ENCODE results near the gene METTL23. TPM values are rescaled to one million over a fixed set of nuclear protein-coding genes. Genes with fewer than 3 reads are reported as not detected.

METTL23 gene
- polyA plus RNA-seq, 1 donor from 2014 or later, result 59.8 TPM

DNA sequence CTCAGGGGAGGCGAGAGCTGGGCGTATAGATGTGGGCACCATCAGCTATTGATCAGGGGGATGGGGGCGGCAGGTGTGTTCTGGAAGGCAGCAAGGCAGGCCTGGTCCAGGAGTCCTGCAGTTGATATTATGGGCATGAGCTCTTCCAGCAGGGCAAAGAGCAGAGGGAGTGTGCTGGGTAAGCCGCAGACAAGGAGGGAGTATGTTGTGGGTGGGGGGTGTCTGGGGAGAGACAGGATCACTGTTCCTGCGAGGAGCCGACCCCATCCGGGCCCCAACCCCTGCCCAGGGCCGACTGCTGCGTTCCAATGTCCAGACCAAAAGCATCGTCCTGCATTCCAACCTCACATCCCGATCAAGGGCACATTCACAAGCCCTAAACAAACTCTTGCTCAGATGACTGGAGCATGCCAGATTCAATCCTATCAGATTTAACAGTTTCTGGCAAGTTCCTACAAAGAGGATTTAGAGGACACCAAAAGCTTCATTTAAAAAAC is 25.1 kb upstream of the METTL23 start:
- Histone ChIP-seq H3K9ac (ENCODE audit: low read length) (peak overlapping the region; percentile 18), H3K9me3 (ENCODE audit: low read length) (no peaks in the 10 kb centered on the region), H3K4me2 (ENCODE audit: low read length) (no peak overlapping the region), H4K20me1 (ENCODE audit: insufficient read depth) (no peaks in the 10 kb centered on the region), H3K4me3 (ENCODE audit: low read length) (no peak overlapping the region), H3K27ac (ENCODE audit: low read length) (no peak overlapping the region), H3K36me3 (ENCODE audit: insufficient read depth, low read length) (no peaks in the 10 kb centered on the region), H3K79me2 (replicated peaks; ENCODE audit: insufficient read depth, low read length) (peaks cover 39% of the 10 kb centered on the region), H3K9me2 (ENCODE audit: insufficient read depth, low read length) (no peaks in the 10 kb centered on the region), H2AFZ (ENCODE audit: low read depth, low read length) (no peak overlapping the region), H3F3A (ENCODE audit: insufficient read depth, low read length, poor library complexity, severe bottlenecking) (no peaks in the 10 kb centered on the region), H3K27me3 (ENCODE audit: insufficient read depth, low read depth, low read length) (no peaks in the 10 kb centered on the region)
- TF ChIP-seq SMC3 (conservative IDR thresholded peaks at IDR 0.05; ENCODE audit: poor library complexity) (no peak), TAF1 (IDR thresholded peaks at IDR 0.05; ENCODE audit: low read depth) (no peak), EZH2 (IDR thresholded peaks at IDR 0.05; ENCODE audit: borderline replicate concordance, insufficient read depth, low read length, poor library complexity, severe bottlenecking) (no peak), MXI1 (conservative IDR thresholded peaks at IDR 0.05; ENCODE audit: poor library complexity, severe bottlenecking) (no peak), RAD21 (conservative IDR thresholded peaks at IDR 0.05) (no peak), POLR2AphosphoS5 (IDR thresholded peaks at IDR 0.05) (no peak), EP300 (conservative IDR thresholded peaks at IDR 0.05; ENCODE audit: poor library complexity, severe bottlenecking) (no peak)
- TF ChIP-seq, protein P1, sequence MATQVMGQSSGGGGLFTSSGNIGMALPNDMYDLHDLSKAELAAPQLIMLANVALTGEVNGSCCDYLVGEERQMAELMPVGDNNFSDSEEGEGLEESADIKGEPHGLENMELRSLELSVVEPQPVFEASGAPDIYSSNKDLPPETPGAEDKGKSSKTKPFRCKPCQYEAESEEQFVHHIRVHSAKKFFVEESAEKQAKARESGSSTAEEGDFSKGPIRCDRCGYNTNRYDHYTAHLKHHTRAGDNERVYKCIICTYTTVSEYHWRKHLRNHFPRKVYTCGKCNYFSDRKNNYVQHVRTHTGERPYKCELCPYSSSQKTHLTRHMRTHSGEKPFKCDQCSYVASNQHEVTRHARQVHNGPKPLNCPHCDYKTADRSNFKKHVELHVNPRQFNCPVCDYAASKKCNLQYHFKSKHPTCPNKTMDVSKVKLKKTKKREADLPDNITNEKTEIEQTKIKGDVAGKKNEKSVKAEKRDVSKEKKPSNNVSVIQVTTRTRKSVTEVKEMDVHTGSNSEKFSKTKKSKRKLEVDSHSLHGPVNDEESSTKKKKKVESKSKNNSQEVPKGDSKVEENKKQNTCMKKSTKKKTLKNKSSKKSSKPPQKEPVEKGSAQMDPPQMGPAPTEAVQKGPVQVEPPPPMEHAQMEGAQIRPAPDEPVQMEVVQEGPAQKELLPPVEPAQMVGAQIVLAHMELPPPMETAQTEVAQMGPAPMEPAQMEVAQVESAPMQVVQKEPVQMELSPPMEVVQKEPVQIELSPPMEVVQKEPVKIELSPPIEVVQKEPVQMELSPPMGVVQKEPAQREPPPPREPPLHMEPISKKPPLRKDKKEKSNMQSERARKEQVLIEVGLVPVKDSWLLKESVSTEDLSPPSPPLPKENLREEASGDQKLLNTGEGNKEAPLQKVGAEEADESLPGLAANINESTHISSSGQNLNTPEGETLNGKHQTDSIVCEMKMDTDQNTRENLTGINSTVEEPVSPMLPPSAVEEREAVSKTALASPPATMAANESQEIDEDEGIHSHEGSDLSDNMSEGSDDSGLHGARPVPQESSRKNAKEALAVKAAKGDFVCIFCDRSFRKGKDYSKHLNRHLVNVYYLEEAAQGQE (IDR thresholded peaks at IDR 0.05; ENCODE audit: borderline replicate concordance), result no peak
- TF ChIP-seq, protein P2, sequence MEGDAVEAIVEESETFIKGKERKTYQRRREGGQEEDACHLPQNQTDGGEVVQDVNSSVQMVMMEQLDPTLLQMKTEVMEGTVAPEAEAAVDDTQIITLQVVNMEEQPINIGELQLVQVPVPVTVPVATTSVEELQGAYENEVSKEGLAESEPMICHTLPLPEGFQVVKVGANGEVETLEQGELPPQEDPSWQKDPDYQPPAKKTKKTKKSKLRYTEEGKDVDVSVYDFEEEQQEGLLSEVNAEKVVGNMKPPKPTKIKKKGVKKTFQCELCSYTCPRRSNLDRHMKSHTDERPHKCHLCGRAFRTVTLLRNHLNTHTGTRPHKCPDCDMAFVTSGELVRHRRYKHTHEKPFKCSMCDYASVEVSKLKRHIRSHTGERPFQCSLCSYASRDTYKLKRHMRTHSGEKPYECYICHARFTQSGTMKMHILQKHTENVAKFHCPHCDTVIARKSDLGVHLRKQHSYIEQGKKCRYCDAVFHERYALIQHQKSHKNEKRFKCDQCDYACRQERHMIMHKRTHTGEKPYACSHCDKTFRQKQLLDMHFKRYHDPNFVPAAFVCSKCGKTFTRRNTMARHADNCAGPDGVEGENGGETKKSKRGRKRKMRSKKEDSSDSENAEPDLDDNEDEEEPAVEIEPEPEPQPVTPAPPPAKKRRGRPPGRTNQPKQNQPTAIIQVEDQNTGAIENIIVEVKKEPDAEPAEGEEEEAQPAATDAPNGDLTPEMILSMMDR (IDR thresholded peaks at IDR 0.05; ENCODE audit: poor library complexity, severe bottlenecking), result no peak

DNA sequence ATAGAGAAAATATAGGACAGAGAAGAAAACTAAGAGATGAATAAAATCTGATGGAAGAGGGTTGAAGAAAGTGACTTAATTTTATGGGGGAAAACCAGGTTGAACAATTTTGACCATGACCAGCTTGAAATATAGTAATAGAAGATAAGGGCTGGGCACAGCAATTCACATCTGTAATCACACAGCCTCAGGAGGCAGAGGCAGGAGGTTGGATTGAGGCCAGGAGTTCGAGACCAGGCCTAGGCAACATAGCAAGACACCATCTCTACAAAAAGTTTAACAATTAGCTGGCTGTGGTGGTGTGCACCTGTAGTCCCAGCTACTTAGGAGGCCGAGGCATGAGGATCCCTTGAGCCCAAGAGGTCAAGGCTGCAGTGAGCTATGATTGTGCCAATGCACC is 24.6 kb upstream of the METTL23 start:
- Histone ChIP-seq H3K27ac (ENCODE audit: low read length) (no peak overlapping the region), H3K27me3 (ENCODE audit: insufficient read depth, low read depth, low read length) (no peaks in the 10 kb centered on the region), H3K9me3 (ENCODE audit: low read length) (no peaks in the 10 kb centered on the region), H3K36me3 (ENCODE audit: insufficient read depth, low read length) (no peaks in the 10 kb centered on the region), H2AFZ (ENCODE audit: low read depth, low read length) (no peak overlapping the region), H3F3A (ENCODE audit: insufficient read depth, low read length, poor library complexity, severe bottlenecking) (no peaks in the 10 kb centered on the region), H3K4me3 (ENCODE audit: low read length) (no peak overlapping the region), H3K79me2 (replicated peaks; ENCODE audit: insufficient read depth, low read length) (peaks cover 44% of the 10 kb centered on the region), H3K4me2 (ENCODE audit: low read length) (no peak overlapping the region), H4K20me1 (ENCODE audit: insufficient read depth) (no peaks in the 10 kb centered on the region), H3K9ac (ENCODE audit: low read length) (no peak overlapping the region), H3K9me2 (ENCODE audit: insufficient read depth, low read length) (no peaks in the 10 kb centered on the region)
- TF ChIP-seq RAD21 (conservative IDR thresholded peaks at IDR 0.05), result no peak
- TF ChIP-seq, protein P2 (IDR thresholded peaks at IDR 0.05; ENCODE audit: poor library complexity, severe bottlenecking), result no peak
- no peak for TF ChIP-seq POLR2AphosphoS5 (IDR thresholded peaks at IDR 0.05)
- TF ChIP-seq MXI1 (conservative IDR thresholded peaks at IDR 0.05; ENCODE audit: poor library complexity, severe bottlenecking), result no peak
- TF ChIP-seq, protein P1 (IDR thresholded peaks at IDR 0.05; ENCODE audit: borderline replicate concordance), result no peak
- TF ChIP-seq EZH2 (IDR thresholded peaks at IDR 0.05; ENCODE audit: borderline replicate concordance, insufficient read depth, low read length, poor library complexity, severe bottlenecking), result no peak
- TF ChIP-seq EP300 (conservative IDR thresholded peaks at IDR 0.05; ENCODE audit: poor library complexity, severe bottlenecking), result no peak
- TF ChIP-seq SMC3 (conservative IDR thresholded peaks at IDR 0.05; ENCODE audit: poor library complexity), result no peak
- no peak for TF ChIP-seq TAF1 (IDR thresholded peaks at IDR 0.05; ENCODE audit: low read depth)
